ENCODE data around the gene CDC42EP1.
"Not testable (repeated sequence)": the region's sequence is repeated elsewhere in the genome, so short reads cannot be mapped to it uniquely, and the experiment has no call there.

CDC42EP1 gene, protein sequence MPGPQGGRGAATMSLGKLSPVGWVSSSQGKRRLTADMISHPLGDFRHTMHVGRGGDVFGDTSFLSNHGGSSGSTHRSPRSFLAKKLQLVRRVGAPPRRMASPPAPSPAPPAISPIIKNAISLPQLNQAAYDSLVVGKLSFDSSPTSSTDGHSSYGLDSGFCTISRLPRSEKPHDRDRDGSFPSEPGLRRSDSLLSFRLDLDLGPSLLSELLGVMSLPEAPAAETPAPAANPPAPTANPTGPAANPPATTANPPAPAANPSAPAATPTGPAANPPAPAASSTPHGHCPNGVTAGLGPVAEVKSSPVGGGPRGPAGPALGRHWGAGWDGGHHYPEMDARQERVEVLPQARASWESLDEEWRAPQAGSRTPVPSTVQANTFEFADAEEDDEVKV

DNA sequence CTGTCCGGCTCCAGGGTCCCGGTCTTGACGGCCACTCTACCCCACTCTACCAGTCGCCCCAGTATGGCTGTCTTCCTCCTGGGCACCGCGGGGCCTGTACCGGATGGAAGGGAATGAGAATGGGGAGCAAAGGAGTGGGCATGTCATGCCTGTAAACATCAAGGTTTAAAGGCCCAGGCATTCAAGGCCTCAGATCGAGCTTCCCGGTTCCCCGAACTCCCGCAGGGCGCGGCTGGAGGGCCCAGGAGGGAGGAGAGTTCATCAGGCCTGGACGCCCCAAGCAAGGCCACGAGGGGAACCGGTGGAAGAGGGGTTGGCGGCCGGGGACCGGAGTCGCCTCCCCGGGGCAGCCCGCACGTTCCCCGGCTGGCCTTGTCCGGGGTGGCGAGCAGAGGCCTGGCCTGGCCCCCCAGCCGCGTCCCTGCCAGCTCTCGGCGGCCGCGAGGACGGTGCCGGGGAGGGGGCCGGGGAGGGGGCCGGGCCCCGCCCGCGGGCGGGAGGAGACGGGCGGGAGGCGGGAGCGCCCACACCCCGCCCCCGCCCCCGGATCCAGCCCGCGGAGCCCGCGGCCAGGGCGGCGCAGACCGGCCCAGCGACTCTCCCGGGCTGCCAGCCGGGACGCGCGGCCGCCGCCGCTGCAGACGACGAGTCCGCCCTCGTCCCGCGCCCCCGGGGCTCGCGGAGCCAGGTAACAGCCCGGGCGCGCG is at the start of gene CDC42EP1:
TSS of gene CDC42EP1 (plus strand) at position 580 of the 707 bp plus-strand sequence. CDS start 5,870 bp downstream, outside the sequence.
- no peak for DNase-seq

DNA sequence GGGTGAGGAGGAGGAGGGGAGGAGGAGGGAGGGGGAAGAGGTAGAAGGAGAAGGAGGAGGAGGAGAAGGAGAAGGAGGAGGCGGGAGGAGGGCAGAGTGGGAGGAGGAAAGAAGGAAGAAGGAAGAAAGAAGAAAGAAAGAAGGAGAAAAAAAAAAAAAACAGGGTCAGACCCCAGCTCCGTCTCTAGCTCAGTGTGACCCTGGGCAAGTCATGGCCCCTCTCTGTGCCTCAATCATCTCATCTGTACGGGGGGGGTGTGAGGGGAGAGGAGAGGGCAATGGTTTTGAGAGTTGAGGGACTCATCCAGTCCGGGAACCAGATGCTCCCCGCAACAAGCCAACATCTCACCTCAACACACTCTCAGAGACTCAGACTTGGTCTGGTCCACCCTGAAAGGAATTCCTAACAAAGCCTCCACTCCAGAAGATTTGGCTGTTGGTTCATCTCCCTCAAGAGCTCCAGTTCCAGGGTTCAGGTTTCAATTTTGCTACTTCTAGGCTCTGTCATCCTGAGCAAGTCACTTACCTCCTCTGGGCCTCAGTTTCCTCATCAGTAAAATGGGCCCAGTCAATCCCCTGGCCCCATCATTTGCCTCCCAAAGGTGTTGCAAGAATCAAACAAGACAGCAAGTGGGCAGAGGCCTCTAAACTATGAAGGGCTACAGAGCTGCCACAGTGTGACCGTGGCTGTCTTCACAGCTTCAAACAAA is 48.7 kb upstream of the CDC42EP1 start:
- DNase-seq, result no peak

DNA sequence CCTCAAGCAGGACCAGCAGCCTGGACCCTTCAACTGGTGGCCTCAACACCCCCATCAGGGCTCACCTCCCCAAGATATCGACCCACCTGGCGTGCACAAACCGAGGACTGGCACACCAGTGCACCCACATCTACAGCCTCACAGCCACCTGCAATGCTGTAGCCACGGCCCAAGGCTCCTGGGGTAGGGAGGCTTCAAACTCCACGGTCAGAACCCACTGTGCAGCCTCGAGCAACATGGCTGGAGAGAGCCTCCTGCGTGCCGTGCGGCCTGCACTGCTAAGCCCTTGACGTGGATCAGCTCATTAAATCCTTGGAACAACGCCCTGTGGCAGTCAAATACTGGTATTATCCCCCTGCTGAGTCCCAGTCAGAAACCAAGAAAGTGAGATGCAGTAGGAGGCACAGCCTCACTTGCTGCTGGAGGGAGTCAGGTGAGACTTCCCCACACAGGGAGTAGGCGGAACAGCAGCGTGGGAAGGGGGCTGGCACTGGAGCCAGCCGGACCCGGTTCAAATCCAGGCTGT is 45.7 kb upstream of the CDC42EP1 start:
- no peak for DNase-seq

DNA sequence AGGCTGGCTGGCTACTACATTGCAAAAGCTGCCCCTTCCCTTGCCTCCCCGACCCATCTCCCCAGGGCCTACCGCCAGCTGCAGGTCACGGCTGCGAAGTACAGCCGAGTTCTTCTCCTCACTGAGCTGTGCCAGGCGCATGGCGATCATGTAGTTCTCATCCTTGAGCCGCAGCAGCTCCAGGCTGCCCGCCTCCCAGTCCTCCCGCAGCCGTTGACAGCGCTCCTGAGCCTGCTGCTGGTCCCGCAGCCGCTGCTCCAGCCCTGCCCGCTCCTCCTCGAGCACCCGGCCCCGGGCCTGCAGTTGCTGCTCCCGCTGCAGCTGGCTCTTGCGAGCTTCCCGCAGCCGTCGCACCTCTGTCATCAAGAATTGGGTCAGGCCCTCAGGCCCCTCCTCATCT is 44.4 kb upstream of the CDC42EP1 start:
- no peak for DNase-seq

DNA sequence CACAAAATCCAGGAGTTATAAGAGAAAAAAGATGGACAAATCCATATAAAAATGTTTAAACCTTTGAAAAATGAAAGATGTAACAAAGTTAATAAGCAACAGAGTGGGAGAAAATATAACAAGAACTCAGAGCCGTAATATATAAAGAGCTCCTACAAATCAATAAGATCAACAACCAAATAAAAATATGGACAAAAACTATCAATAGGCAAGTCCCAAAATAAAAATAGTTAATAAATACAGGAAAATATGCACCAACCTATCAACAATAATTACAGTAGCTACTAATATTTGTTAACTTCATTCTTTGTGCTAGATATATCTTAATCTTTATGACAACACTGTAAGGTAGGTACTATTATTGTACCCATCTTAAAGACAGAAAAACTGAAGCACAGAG is 43.8 kb upstream of the CDC42EP1 start:
- DNase-seq, result no peak

DNA sequence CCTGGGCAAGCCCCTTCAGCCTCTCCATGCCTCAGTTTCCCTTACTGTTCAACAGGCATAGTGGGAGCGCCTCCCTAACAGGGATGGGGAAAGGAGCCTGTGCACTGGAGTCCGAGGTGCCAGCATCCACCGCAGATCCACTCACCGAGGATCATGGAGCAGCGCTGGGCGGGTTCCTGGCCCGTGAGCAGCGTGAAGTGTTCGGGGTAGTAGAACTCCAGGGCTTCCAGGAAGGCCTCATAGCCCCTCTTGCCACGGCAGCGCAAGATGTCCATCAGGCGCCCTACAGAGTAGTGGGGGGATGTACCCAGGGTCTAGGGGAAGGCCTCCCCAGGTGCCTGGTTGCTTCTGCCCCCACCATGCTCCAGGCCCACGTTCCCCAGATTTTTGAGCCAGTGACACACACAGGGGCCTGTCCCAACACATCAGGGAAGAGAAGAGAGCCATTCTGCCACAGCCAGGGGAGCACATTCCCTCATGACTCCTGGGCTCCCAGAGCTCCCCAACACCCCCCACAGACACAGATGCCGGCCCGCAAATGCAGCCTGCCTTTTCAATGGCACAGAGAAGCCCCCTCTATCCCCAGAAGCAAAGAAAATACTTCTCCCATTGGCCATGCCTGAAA is 42.3 kb upstream of the CDC42EP1 start:
- DNase-seq, result no peak

DNA sequence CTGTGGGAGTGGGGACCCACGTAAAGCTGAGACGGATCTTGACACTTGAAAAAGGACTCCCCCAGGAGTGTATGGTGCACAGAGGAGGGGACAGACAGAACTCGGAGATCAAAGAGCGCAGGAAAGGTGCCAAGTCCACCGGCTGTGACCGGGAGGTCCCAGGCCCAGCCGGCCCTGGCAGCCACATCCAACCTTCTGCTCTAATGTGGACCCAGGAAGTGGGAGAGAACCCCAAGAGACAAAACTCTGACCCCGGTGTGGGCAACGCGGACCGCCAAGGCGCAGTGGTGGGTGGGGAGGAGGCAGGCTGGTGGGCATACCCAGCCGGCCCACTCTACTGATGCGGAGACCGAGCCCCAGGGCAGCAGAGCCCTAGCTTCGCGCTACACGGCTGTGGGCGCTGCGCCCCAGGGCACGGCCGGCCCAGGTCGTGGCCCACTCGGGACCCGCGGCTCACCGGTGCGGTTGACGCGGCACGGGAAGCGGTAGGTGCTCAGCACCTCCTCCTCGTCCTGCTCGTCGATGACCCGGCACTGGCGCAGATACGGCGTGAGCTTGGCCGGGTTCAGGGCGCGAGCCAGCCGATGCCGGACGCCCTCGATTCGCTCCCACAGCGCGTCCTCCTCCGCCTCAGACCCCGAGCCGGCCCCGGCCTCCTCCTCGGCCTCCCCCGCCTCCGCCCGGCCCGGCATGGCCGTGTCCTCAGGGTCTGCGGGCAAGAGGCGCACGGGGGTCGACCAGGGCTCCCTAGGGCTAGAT is 41.6 kb upstream of the CDC42EP1 start:
- no peak for DNase-seq

DNA sequence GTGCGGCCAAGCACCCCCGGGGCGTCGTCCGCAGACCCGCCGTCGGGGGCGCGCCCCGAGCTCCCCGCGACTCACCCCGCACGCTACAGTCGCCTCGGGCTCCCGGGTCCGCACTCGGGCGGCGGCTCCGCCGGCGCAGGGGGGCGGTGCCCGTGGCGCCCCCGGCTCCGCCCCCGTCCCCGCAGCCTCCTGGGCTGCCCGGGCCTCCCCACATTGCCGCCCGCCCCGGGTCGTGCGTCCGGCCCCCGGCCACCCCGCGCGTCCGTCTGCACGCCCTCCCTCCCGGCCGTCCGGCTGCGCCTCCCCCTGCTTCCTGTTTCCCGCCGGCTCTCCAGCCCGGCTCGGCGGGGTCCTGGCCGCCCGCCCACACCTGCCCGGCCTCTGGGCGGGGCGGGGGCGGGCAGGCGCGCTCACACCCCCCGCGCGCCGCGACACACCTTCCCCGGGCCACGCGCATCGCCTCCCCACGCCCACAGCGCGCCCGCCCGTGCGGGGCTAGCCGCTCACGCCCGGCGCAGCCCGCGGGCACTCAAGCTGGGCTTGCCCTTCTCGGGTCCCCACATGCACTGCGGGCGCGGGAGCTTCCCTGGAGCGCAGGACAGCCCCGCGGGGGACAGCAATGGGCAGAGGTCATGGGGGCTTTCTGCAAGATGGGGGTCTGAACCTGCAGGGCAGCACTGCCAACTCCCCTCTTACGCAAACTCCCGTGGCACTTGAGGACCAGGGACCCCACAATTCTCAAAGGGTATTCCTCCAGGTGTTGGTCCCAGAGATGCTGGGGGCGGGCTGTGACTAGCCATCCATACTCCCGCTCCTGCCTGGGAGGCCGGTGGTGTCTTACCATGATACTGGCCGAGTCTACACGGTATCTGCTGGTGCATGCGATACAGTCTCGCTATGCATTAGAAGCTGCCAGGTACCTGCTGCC is 40.7 kb upstream of the CDC42EP1 start, which contains the start of gene CARD10:
TSS of gene CARD10 (minus strand) at position 148 of the 928 bp plus-strand sequence. CDS start 215 bp downstream, outside the sequence.
- no peak for DNase-seq

DNA sequence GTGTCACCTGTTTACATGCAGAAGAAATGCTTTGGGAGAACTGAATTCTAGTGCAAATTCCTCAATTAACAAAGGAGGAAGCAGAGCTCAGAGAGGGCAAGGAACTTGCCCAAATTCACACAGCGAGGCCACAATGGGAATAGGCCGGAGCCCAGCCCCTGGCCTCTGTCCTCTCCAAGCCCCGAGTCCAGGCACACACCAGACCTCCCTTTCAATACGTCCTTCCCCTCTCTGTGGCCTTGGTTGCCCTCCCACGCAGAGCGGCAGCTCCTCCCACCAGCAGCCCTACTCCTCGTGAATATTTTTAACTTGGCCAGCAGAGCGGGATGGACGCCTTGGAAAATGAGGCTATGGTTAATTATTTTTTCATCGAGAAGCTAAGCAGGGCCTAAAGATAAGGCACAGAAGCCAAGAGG is 39.5 kb upstream of the CDC42EP1 start:
- DNase-seq, result no peak

DNA sequence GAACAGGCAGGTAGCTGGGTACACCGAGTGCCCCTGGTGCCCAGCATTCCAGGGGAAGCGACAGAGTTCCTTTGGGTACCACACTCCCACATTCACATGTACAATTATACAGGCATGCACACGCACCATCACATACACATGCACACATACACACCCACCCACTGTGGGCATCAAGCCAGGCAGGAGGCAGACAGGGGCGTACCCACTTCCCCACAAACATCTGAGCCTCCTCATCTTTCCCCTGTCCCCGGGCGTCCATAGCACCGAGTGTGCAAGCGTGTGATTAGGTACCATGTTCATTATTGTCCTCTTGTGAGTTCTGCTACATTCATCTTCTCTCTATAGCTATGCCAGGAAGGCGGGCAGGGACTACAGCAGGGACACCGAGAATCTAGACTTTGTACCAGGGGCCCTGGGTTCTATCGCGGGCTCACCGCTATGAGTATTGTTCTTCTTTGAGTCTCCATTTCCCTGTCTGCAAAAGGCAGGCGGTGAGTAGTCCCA is 39.0 kb upstream of the CDC42EP1 start:
- no peak for DNase-seq

DNA sequence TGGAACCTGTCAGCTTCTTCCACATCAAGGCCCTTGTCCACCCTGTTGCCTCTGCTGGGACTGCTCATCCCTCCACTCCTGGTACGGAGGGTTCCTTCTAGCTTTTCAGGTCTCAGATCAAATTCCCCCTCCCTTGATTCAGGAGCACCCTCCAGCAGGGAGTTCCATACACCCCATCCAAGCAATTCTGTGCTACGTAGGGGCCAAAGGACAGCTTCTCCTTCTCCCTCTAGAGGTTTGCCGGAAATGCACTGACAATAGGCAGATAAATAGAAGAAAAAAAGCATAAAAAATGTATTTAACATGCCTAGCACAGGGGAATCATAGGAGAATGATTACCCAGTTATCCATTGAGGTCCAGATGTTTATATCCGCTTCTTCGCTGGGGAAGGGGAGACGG is 37.8 kb upstream of the CDC42EP1 start:
- DNase-seq, result no peak

DNA sequence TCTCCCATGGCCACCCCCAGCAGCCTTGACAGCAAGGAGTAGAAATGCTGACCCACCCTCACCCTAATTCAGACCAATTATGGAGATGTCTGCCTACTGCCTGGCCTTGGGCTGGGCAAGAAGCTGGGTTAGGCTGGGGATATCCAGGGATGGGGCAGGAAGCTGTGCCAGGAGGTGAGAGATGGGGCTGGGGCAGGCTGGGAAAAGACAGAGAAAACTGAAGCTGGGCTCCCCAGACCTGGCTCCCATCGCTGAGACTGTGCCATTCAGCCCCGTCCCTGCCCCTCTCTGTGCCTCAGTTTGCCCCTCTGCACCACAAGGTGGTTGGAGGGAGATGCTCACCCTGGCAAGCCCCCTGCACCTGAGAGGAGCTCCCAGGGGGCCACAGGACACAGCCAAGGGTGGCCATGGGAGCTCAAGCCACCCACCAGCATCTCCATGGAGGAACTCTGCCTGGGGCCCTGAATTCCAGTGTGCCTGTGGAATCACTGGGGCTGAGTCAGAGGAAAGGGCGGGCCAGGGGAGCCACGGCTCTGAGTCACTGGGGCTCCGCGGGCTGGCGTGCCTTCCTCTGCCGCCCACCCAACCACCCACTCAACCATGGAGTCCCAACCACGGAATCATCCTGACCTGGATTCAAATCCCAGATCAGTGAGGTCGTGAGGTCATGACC is 35.1 kb upstream of the CDC42EP1 start:
- DNase-seq, result no peak

DNA sequence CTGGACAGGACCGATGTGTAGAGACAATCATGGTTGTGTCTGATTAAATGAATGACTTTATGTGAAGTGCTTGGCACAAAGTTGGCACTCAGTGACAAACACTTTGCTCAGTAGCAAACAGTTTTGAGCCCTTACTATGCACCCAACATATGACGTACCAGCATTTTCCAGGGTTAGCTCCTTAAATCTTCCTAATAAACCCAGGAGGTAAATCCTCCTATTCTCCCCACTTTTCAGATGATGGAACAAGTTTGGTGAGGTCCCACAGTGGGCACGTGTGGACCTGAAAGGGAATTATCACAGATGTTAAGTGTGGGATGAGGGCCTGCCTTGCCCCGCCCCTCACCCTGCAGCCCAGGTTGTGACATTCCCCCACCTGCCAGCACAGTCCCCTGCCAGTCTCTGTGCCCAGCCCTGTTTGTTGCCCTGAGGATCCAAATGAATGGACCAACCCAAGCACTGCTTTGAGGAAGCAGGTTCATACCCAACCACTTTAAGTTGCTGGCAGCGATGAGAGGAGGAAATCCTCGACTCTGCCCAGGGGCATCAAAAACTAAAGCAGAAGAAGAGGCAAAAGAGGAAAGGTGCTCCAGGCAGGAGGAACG is 34.4 kb upstream of the CDC42EP1 start:
- DNase-seq, result no peak

DNA sequence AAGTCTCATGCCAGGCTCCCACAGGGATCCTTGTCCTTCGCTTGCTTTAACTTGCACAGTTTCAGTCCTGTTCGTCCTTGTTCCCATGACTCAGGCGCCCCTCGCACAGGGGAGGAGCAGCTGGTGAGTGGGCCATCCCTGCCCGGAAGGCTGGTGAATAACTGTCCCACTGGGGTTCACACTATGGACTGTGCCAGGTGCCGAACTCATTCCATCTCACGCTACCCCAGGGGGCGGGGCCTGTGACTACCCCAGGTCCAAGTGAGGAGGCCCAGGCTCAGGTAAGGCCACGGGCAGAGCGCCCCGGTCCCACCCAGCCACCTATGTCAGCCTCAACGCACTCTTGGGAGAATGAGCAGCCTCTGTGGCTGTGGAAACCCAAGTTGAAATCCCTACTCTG is 33.9 kb upstream of the CDC42EP1 start:
- no peak for DNase-seq

DNA sequence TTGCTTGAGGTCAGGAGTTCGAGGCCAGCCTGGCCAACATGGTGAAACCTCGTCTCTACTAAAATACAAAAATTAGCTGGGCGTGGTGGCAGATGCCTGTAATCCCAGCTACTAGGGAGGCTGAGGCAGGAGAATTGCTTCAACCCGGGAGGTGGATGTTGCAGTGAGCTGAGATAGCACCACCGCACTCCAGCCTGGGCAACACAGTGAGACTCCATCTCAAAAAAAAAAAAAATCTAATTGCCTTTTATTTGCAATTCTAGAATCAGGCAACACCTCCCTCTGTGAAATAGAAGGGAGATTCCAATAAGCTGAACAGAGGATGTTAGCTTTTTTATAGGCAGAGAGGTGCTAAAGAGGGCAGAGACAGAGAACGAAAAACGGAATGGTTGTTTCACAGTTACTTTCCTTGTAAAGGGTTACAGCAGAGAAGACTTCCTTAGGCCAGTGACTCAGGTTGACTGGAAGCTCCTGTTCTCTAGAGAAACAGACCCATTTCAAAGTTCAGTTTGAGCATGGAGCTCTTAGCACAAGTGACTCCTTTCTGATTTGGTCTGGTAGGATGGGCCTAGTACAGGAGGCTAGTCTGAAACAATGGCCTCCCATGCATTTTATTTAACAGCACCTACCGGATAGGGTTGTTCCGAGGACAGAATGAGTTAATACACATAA is 33.1 kb upstream of the CDC42EP1 start:
- not testable (repeated sequence) for DNase-seq

DNA sequence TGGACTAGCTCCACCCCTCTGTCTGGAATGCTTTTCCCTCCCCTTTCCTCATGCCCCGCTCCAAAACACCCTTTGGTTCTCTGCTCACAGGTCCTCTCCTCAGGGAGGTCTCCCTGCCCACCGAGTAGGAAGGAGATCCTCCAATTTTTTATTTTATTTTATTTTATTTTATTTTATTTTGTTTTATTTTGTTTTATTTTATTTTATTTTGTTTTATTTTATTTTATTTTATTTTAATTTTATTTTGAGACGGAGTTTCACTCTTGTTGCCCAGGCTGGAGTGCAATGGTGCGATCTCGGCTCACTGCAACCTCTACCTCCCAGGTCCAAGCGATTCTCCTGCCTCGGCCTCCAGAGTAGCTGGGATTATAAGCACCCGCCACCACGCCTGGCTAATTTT is 32.3 kb upstream of the CDC42EP1 start:
- DNase-seq, result not testable (repeated sequence)

DNA sequence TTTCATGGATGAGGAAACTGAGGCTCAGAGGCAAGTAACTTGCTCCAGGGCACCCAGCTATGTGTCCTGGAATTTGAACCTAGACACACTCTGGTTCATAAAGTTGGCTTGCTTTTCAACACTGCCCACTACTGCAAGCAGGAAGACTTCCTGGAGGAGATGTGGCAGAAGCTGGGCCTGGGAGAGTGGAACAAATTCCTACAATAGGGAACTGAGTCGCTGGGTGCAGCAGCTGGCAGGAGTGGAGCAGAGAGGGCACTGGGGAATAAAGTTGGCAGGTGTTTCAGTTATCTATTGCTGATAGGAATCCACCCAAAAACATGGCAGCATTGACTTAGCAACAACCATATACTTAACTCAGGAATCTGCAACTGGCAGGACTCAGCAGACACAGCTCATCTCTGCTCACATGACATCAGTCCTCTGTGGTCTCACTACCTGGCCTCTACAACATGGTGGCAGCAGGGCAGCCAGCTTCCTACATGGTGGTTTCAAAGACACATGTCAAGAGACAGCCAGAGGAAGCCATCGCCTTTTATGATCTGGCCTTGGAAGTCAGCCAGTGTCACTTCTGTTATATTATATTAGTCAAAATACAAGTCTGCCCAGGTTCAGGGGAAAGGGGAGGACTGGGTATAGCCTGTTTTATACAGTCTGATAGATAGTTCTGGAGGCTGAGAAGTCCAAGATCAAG is 30.5 kb upstream of the CDC42EP1 start:
- DNase-seq, result no peak

DNA sequence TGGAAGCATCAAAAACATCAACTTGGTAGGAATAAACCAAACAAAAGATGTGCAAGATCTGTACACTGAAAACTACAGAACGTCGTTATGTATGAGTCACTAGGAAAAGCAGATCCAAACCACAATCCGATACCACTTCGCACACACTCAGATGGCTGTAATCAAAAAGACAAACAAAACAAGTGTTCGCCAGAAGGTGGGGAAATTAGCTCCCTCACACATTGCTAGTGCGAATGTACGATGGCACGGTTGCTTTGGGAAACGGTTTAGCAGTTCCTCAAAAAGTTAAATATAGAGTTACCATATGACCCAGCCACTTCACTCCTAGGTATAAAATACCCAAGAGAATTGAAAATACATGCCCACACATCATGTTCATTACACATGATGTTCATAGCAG is 26.3 kb upstream of the CDC42EP1 start:
- no peak for DNase-seq
